PC-9 (cell line): ENCODE measurements around the gene CTAGE1. TPM values are rescaled to one million over a fixed set of nuclear protein-coding genes. Genes with fewer than 3 reads are reported as not detected.

ENCODE experiments used
- BruUV-seq: library from RNA; stranded (reverse); fragments of 400-500 nt; replicated peaks from 2 replicates; lab custom pipeline; 2021; lab: Mats Ljungman, UMichigan
- CTCF ChIA-PET: fragments of 300-600 bp; sonication (Branson Sonifier 250); formaldehyde crosslinking; loops from one replicate; lab custom pipeline; 2022; ENCODE audit warnings: antibody characterized with exemption; lab: Charles Lee
- POLR2A ChIA-PET: fragments of 300-600 bp; sonication (Branson Sonifier 250); formaldehyde crosslinking; loops from one replicate; lab custom pipeline; 2022; ENCODE audit warnings: antibody characterized with exemption; ENCODE audit not compliant: unreplicated experiment; lab: Charles Lee
- DNase-seq, 2 experiments: peaks; one replicate each; pipeline versions ENCODE4 v3.0.0 to v3.0.0-alpha.2; 2015 to 2022; ENCODE audit warnings: mixed read lengths in 1 of 2
- H2AFZ ChIP-seq: fragments of 200-600 bp; sonication (generic); 2 replicates; pipeline ENCODE4 v1.8.1; 2017; ENCODE audit warnings: antibody characterized with exemption
- H3F3A ChIP-seq: fragments of 200-600 bp; sonication (generic); 2 replicates; pipeline ENCODE4 v1.8.1; 2017; ENCODE audit warnings: antibody characterized with exemption, mild to moderate bottlenecking, low read depth; ENCODE audit not compliant: insufficient read depth
- H3K27ac ChIP-seq: fragments of 200-600 bp; sonication (generic); 2 replicates; pipeline ENCODE4 v1.6.1; 2016; ENCODE audit warnings: mixed run types
- H3K27me3 ChIP-seq: fragments of 200-600 bp; sonication (generic); 2 replicates; pipeline ENCODE4 v1.6.1; 2016; ENCODE audit warnings: low read depth, mixed run types; ENCODE audit not compliant: insufficient read depth
- H3K36me3 ChIP-seq: fragments of 200-600 bp; sonication (generic); 2 replicates; pipeline ENCODE4 v1.6.1; 2016; ENCODE audit warnings: low read depth, mixed run types
- H3K4me1 ChIP-seq: fragments of 200-600 bp; sonication (generic); replicated peaks from 2 replicates; pipeline ENCODE4 v1.6.1; 2016; ENCODE audit warnings: mixed run types; ENCODE audit not compliant: insufficient read depth
- H3K4me2 ChIP-seq: fragments of 200-600 bp; sonication (generic); 2 replicates; pipeline ENCODE4 v1.6.1; 2017; ENCODE audit warnings: mixed run types
- H3K4me3 ChIP-seq: fragments of 200-600 bp; sonication (generic); 2 replicates; pipeline ENCODE4 v1.6.1; 2016; ENCODE audit warnings: mixed run types
- H3K79me2 ChIP-seq: fragments of 200-600 bp; sonication (generic); 2 replicates; pipeline ENCODE4 v1.6.1; 2017; ENCODE audit warnings: low read depth, mixed run types
- H3K9me2 ChIP-seq: fragments of 200-600 bp; sonication (generic); 2 replicates; pipeline ENCODE4 v1.8.1; 2017; ENCODE audit warnings: mild to moderate bottlenecking; ENCODE audit not compliant: insufficient read depth
- H3K9me3 ChIP-seq: fragments of 200-600 bp; sonication (generic); 2 replicates; pipeline ENCODE4 v1.8.1; 2016; ENCODE audit warnings: low read depth; ENCODE audit not compliant: insufficient read depth
- H4K20me1 ChIP-seq: fragments of 200-600 bp; sonication (generic); 2 replicates; pipeline ENCODE4 v1.8.1; 2017; ENCODE audit not compliant: insufficient read depth
- EZH2 ChIP-seq: fragments of 200-600 bp; sonication (generic); IDR thresholded peaks from 2 replicates; pipeline ENCODE4 v1.8.0; 2017; ENCODE audit warnings: antibody characterized with exemption, low read depth
- intact Hi-C: fragments of 100-400 bp; cut with micrococcal nuclease; formaldehyde crosslinking; loops from one replicate; pipeline ENCODE4 v1.10.0; 2022; ENCODE audit not compliant: unreplicated experiment
- total RNA-seq: library from RNA; stranded (reverse); gene quantifications from 2 replicates; pipeline ENCODE4 v1.2.3, GENCODE V29; 2021
- TF ChIP-seq, protein P1 (sequence below): fragments of 200-600 bp; sonication (generic); conservative IDR thresholded peaks from 2 replicates; pipeline ENCODE4 v1.6.1; 2017; ENCODE audit warnings: mixed run types, antibody characterized with exemption, mild to moderate bottlenecking, moderate library complexity

The CTAGE1 gene
- total RNA-seq, 1 experiment from 2014 or later, result not detected

DNA sequence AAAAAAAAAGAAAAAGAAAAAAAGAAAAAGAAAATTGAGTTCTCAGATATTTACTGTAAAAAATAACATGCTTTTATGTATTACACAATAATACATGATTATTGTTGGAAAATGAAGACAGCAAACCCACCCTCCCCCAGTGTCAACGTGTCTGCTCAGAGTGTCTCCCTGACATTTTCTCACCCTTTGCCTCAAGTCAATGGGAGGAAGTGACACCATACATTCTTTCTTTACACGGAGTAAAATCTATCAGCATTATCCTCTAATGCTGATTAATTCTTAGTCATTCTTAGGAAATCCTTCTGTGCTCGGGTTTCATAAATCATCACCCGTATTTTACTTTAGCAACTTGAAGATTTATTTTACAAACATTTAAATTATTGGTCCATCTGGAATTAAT lies 32.0 kb downstream of the CTAGE1 start:
- TF ChIP-seq, protein P1, sequence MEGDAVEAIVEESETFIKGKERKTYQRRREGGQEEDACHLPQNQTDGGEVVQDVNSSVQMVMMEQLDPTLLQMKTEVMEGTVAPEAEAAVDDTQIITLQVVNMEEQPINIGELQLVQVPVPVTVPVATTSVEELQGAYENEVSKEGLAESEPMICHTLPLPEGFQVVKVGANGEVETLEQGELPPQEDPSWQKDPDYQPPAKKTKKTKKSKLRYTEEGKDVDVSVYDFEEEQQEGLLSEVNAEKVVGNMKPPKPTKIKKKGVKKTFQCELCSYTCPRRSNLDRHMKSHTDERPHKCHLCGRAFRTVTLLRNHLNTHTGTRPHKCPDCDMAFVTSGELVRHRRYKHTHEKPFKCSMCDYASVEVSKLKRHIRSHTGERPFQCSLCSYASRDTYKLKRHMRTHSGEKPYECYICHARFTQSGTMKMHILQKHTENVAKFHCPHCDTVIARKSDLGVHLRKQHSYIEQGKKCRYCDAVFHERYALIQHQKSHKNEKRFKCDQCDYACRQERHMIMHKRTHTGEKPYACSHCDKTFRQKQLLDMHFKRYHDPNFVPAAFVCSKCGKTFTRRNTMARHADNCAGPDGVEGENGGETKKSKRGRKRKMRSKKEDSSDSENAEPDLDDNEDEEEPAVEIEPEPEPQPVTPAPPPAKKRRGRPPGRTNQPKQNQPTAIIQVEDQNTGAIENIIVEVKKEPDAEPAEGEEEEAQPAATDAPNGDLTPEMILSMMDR, result no peak
- TF ChIP-seq EZH2, result no peak
- H3K27me3 ChIP-seq, result no peaks in the 10 kb centered on the region
- no peak overlapping the region for H2AFZ ChIP-seq
- no peak overlapping the region for H3K4me2 ChIP-seq
- no peaks in the 10 kb centered on the region for H4K20me1 ChIP-seq
- DNase-seq, result peak in 1 of 2 experiments; percentile 71
- no TSS peak for BruUV-seq
- ChIA-PET POLR2A (no interaction called here), CTCF (no interaction called here)
- no peak overlapping the region for H3K4me3 ChIP-seq
- no peaks in the 10 kb centered on the region for H3K9me3 ChIP-seq
- no peaks in the 10 kb centered on the region for H3K36me3 ChIP-seq
- peaks cover 23% of the 10 kb centered on the region for H3K4me1 ChIP-seq
- H3F3A ChIP-seq, result no peaks in the 10 kb centered on the region
- intact Hi-C loops, result no loop called here
- H3K9me2 ChIP-seq, result no peaks in the 10 kb centered on the region
- H3K79me2 ChIP-seq, result no peaks in the 10 kb centered on the region
- peak overlapping the region; percentile 67 for H3K27ac ChIP-seq

DNA sequence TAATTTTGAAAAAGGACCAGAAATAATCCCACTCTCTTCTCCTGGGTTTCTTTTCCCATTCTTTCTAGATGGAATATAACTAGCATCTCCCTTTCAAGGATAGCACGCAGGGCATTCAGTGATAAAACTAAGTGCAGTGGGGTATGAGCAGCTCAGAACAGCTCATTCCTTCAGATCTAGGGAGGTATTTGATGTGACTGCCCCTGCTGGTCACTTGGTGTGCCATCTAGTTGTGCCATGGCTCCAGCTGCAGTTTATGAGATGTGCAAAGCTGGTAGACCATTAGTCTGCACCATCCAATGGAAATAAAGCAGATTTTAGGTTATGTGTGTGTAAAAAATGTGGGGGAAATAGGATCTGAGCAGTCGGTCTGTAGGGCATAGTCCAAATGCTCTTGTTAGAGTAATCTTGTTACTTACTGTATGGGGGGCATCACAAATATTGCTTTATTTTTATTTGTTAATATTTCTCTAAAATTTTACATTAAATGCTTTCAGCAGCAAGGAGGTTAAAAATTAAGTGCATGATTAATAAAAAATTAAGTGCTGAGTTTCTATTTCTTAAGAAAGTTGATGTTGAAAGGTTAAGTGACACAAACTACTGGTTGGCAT lies 38.9 kb downstream of the CTAGE1 start:
- no peaks in the 10 kb centered on the region for H3K36me3 ChIP-seq
- no peaks in the 10 kb centered on the region for H3F3A ChIP-seq
- ChIA-PET POLR2A (no interaction called here), CTCF (interaction anchor here (0.5 kb wide), 1 partner anchor 19 kb away, joined by 3 read pairs; no protein-coding TSS in a partner anchor)
- H3K9me2 ChIP-seq, result no peaks in the 10 kb centered on the region; the same call in 1 of the 2 replicates
- H3K9me3 ChIP-seq, result no peaks in the 10 kb centered on the region; the same call in 1 of the 2 replicates
- H3K4me3 ChIP-seq, result no peak overlapping the region
- TF ChIP-seq EZH2, result no peak
- TF ChIP-seq, protein P1, result peak; percentile 56; the same call in 1 of the 2 replicates
- intact Hi-C loops, result no loop called here
- no peak for DNase-seq
- H3K4me2 ChIP-seq, result no peak overlapping the region
- H2AFZ ChIP-seq, result no peak overlapping the region
- H4K20me1 ChIP-seq, result no peaks in the 10 kb centered on the region
- H3K4me1 ChIP-seq, result no peaks in the 10 kb centered on the region
- H3K27me3 ChIP-seq, result no peaks in the 10 kb centered on the region
- H3K79me2 ChIP-seq, result no peaks in the 10 kb centered on the region
- BruUV-seq, result no TSS peak
- H3K27ac ChIP-seq, result no peak overlapping the region

DNA sequence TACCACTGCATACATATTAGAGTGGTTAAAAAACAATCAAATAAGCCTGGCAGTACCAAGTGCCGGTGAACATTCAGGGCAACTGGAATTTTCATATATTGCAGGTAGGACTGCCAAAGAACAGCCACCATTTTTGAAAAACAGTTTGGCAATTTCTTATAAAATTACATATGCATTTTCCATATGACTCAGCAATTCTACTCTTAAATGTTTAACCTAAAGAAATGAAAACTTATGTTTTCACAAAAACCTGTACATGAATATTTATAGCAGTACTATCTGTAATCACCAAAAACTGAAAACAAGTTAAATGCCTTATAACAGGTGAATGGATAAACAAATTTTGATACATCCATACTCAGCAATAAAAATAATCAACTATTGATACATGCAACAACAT lies 39.9 kb downstream of the CTAGE1 start:
- Histone ChIP-seq H3F3A (no peaks in the 10 kb centered on the region), H3K27me3 (no peaks in the 10 kb centered on the region), H3K27ac (no peak overlapping the region), H3K36me3 (no peaks in the 10 kb centered on the region), H3K4me1 (no peaks in the 10 kb centered on the region), H3K9me2 (no peaks in the 10 kb centered on the region; the same call in 1 of the 2 replicates), H3K4me2 (no peak overlapping the region), H3K9me3 (no peaks in the 10 kb centered on the region; the same call in 1 of the 2 replicates), H2AFZ (no peak overlapping the region), H3K79me2 (no peaks in the 10 kb centered on the region), H4K20me1 (no peaks in the 10 kb centered on the region), H3K4me3 (no peak overlapping the region)
- intact Hi-C loops, result no loop called here
- POLR2A ChIA-PET, result no interaction called here
- CTCF ChIA-PET, result no interaction called here
- no peak for DNase-seq
- no peak for TF ChIP-seq EZH2
- TF ChIP-seq, protein P1, result no peak
- no TSS peak for BruUV-seq
